Fibroblast of lung (primary cell): Measurements from ENCODE around the gene SYCN. TPM values are rescaled to one million over a fixed set of nuclear protein-coding genes. Genes with fewer than 3 reads are reported as not detected.

Source experiments
- DNase-seq, 2 donors: peaks; one replicate each; pipeline versions ENCODE4 v3.0.0 to v3.0.0-alpha.2; 2010; ENCODE audit warnings: low read depth in 2 of 2
- H2AFZ ChIP-seq: 2 replicates; pipeline ENCODE4 v1.5.1; 2012; ENCODE audit warnings: low read length, control low read depth, inconsistent platforms
- H3K27ac ChIP-seq: 2 replicates; pipeline ENCODE4 v1.5.1; 2011; ENCODE audit warnings: low read length, control low read depth; ENCODE audit not compliant: insufficient read depth
- H3K27me3 ChIP-seq: 2 replicates; pipeline ENCODE4 v1.5.1; 2011; ENCODE audit warnings: mild to moderate bottlenecking, low read length; ENCODE audit not compliant: control insufficient read depth, insufficient read depth
- H3K36me3 ChIP-seq: 2 replicates; pipeline ENCODE4 v1.5.1; 2011; ENCODE audit warnings: low read length; ENCODE audit not compliant: control insufficient read depth, insufficient read depth
- H3K4me1 ChIP-seq: 2 replicates; pipeline ENCODE4 v1.5.1; 2011; ENCODE audit warnings: low read length; ENCODE audit not compliant: control insufficient read depth, insufficient read depth; ENCODE audit errors: extremely low read depth
- H3K4me2 ChIP-seq: 2 replicates; pipeline ENCODE4 v1.5.1; 2011; ENCODE audit warnings: low read length, control low read depth; ENCODE audit not compliant: insufficient read depth; ENCODE audit errors: extremely low read depth
- H3K4me3 ChIP-seq, 4 experiments: fragments of 200-600 bp in 1 of 4; sonication (generic) in 1 of 4; replicated peaks in 1 of 4; 2 replicates each; pipeline ENCODE4 v1.5.1; 2011 to 2016; ENCODE audit warnings: low read length in 4 of 4, low read depth in 3 of 4, mild to moderate bottlenecking in 3 of 4, control low read depth in 2 of 4, inconsistent platforms in 1 of 4, mixed read lengths in 1 of 4; ENCODE audit not compliant: insufficient read depth in 1 of 4; ENCODE audit errors: control extremely low read depth in 1 of 4
- H3K79me2 ChIP-seq: 2 replicates; pipeline ENCODE4 v1.5.1; 2012; ENCODE audit warnings: mild to moderate bottlenecking, low read length, inconsistent platforms; ENCODE audit not compliant: control insufficient read depth, insufficient read depth
- H3K9ac ChIP-seq: 2 replicates; pipeline ENCODE4 v1.5.1; 2011; ENCODE audit warnings: mild to moderate bottlenecking, low read length, control low read depth; ENCODE audit not compliant: insufficient read depth
- H3K9me3 ChIP-seq: 2 replicates; pipeline ENCODE4 v1.5.1; 2012; ENCODE audit warnings: low read depth, low read length; ENCODE audit not compliant: control insufficient read depth, insufficient read depth
- H4K20me1 ChIP-seq: 2 replicates; pipeline ENCODE4 v1.5.1; 2011; ENCODE audit warnings: low read length; ENCODE audit not compliant: control insufficient read depth, insufficient read depth; ENCODE audit errors: extremely low read depth
- CTCF ChIP-seq, 2 donors: IDR thresholded peaks in 1 of 2; conservative IDR thresholded peaks in 1 of 2; 1 replicate in 1 of 2; 2 replicates in 1 of 2; pipeline ENCODE4 v1.5.1; 2011 to 2012; ENCODE audit warnings: low read length in 2 of 2, control low read depth in 1 of 2, inconsistent platforms in 1 of 2, low read depth in 1 of 2, mild to moderate bottlenecking in 1 of 2
- EZH2 ChIP-seq: IDR thresholded peaks from 2 replicates; pipeline ENCODE4 v1.5.1; 2012; ENCODE audit warnings: low read length, control low read depth, mild to moderate bottlenecking; ENCODE audit errors: missing control alignments
- polyA plus RNA-seq, 2 donors: library from polyadenylated mRNA; depleted of rRNA in 1 of 2; stranded (reverse) in 1 of 2; unstranded in 1 of 2; fragments of >200 nt; gene quantifications; 2 replicates each; pipeline ENCODE4 v1.2.1, GENCODE V29; 2011 to 2012; ENCODE audit warnings: missing spikeins in 1 of 2
- total RNA-seq: library from RNA; depleted of rRNA; stranded (reverse); fragments of >200 nt; gene quantifications from 2 replicates; pipeline ENCODE4 v1.2.1, GENCODE V29; 2014

SYCN gene
- total and polyA plus RNA-seq, 2 donors (not counting 1 experiment from before 2014, with no cell fraction given), result not detected

DNA sequence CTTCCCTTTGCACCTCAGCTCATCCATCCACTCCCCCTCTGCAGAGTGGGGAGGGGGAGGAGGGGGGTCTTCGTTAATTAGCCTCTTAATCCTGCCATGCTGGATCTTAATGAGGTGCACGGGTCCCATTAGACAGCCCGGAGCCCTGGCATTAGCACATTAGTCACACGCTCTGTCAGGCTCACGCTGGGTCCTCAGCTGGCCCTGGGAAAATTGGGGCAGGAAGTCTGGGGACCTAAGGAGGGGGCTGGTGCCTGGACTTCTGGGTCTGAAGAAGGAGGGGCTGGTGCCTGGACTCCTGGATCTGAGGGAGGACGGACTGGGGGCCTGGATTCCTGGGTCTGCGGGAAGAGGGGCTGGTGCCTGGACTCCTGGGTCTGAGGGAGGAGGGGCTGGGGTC, 7.7 kb downstream of the SYCN start:
- no peak for DNase-seq
- H3K79me2 ChIP-seq, result no peaks in the 10 kb centered on the region
- H3K9me3 ChIP-seq, result no peaks in the 10 kb centered on the region
- H2AFZ ChIP-seq, result no peak overlapping the region
- H4K20me1 ChIP-seq, result no peaks in the 10 kb centered on the region
- no peak overlapping the region for H3K4me3 ChIP-seq
- H3K4me1 ChIP-seq, result no peaks in the 10 kb centered on the region
- no peaks in the 10 kb centered on the region for H3K36me3 ChIP-seq
- peaks cover 33% of the 10 kb centered on the region for H3K27me3 ChIP-seq
- TF ChIP-seq CTCF (conservative IDR thresholded peaks at IDR 0.05 in 1 of 2, IDR thresholded peaks at IDR 0.05 in 1 of 2; ENCODE audit: low read depth in 1 of 2, low read length in 2 of 2) (no peak), EZH2 (peak; percentile 9)
- H3K4me2 ChIP-seq, result no peak overlapping the region
- H3K9ac ChIP-seq, result no peak overlapping the region
- no peak overlapping the region for H3K27ac ChIP-seq

DNA sequence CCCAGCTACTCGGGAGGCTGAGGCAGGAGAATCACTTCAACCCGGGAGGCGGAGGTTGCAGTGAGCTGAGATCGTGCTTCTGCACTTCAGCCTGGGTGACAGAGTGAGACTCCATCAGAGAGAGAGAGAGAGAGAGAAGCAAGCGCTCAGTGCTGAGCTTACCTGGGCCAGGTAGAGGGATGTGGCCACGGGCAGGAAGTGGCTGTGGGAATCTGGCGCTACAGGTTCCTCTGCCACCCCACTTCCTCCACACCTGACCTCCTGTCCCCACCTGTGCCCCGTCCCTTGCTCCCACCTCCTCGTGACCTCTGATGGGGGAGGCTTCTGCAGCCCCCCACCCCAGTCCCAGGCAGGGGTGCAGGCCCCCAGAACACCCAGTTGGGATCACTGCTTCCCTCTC, 8.3 kb downstream of the SYCN start:
- H3K27me3 ChIP-seq, result peaks cover 33% of the 10 kb centered on the region
- no peaks in the 10 kb centered on the region for H3K36me3 ChIP-seq
- H2AFZ ChIP-seq, result no peak overlapping the region
- H3K9ac ChIP-seq, result no peak overlapping the region
- no peak for DNase-seq
- H3K27ac ChIP-seq, result no peak overlapping the region
- no peak overlapping the region for H3K4me2 ChIP-seq
- no peaks in the 10 kb centered on the region for H3K4me1 ChIP-seq
- no peaks in the 10 kb centered on the region for H3K79me2 ChIP-seq
- H3K4me3 ChIP-seq, result no peak overlapping the region
- no peaks in the 10 kb centered on the region for H4K20me1 ChIP-seq
- TF ChIP-seq CTCF (conservative IDR thresholded peaks at IDR 0.05 in 1 of 2, IDR thresholded peaks at IDR 0.05 in 1 of 2; ENCODE audit: low read depth in 1 of 2, low read length in 2 of 2), result no peak
- TF ChIP-seq EZH2, result no peak
- no peaks in the 10 kb centered on the region for H3K9me3 ChIP-seq

DNA sequence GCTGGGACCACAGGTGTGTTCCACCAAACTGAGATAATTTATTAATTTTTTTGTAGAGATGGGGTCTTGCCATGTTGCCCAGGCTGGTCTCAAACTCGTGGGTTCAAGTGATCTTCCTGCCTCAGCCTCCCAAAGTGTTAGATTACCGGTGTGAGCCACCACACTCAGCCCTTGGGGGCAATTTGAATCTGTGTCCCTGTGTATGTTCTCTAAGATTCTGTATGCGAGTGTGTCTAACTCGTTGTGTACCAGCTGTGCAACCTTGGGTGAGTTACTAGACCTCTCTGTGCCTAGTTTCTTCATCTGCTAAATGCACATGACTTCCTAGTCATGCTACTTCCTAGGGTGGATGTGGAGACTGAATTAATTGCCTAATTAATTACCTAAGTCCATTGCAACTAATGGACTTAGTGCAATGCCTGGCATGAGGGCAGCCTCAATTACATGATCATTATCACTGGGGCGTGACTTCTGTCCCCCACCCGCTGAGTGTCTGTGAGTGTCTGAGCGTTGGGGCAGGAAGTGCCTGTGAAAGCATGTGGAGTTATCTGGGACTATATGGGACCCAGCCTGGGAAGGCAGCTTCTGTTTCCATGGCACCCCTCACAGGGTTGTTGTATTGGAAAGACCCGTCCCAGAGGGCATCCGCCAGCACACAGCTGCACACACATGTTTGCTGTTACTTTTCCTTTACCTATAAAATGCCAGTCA, 9.1 kb downstream of the SYCN start:
- no peak overlapping the region for H3K27ac ChIP-seq
- no peaks in the 10 kb centered on the region for H3K36me3 ChIP-seq
- TF ChIP-seq EZH2, result peak; percentile 30
- no peak for TF ChIP-seq CTCF (conservative IDR thresholded peaks at IDR 0.05 in 1 of 2, IDR thresholded peaks at IDR 0.05 in 1 of 2; ENCODE audit: low read depth in 1 of 2, low read length in 2 of 2)
- H4K20me1 ChIP-seq, result no peaks in the 10 kb centered on the region
- H3K9ac ChIP-seq, result no peak overlapping the region
- H2AFZ ChIP-seq, result no peak overlapping the region
- H3K4me3 ChIP-seq, result no peak overlapping the region
- H3K79me2 ChIP-seq, result no peaks in the 10 kb centered on the region
- H3K27me3 ChIP-seq, result peaks cover 31% of the 10 kb centered on the region
- H3K4me2 ChIP-seq, result no peak overlapping the region
- DNase-seq, result no peak
- no peaks in the 10 kb centered on the region for H3K9me3 ChIP-seq
- no peaks in the 10 kb centered on the region for H3K4me1 ChIP-seq
